TTC549 (cell line): Measurements from ENCODE around the gene BTBD9.
"Not testable (repeated sequence)": the region's sequence is repeated elsewhere in the genome, so short reads cannot be mapped to it uniquely, and the experiment has no call there.

Experiments
- FAIRE-seq: peaks from 2 replicates; lab custom pipeline; 2012; peaks lifted over from hg19 to GRCh38; lab: Jason Lieb, UNC

The BTBD9 gene

GRCh38 chr6:38648629-38649028, 8.9 kb upstream of the BTBD9 start:
- FAIRE-seq: no peak

- no peak for FAIRE-seq
Measured at GRCh38 chr6:38646166-38646878, 6.6 kb upstream of the BTBD9 start.

- no peak for FAIRE-seq
Measured at GRCh38 chr6:38644951-38645350, 5.2 kb upstream of the BTBD9 start.

GRCh38 chr6:38640216-38640909, 634 bp upstream of the BTBD9 start:
- FAIRE-seq: no peak

- no peak for FAIRE-seq
Measured at GRCh38 chr6:38638941-38639497, 710 bp downstream of the BTBD9 start.

- FAIRE-seq: no peak
Measured at GRCh38 chr6:38637756-38638155, 2.0 kb downstream of the BTBD9 start.

- FAIRE-seq: no peak
Measured at GRCh38 chr6:38636027-38636426, 3.7 kb downstream of the BTBD9 start.

GRCh38 chr6:38634518-38634917, 5.2 kb downstream of the BTBD9 start:
- FAIRE-seq: no peak

GRCh38 chr6:38632490-38632889, 7.2 kb downstream of the BTBD9 start:
- FAIRE-seq: no peak

GRCh38 chr6:38631186-38631783, 8.4 kb downstream of the BTBD9 start:
- FAIRE-seq: no peak

GRCh38 chr6:38625217-38625616, 14.5 kb downstream of the BTBD9 start:
- no peak for FAIRE-seq

- FAIRE-seq: not testable (repeated sequence)
Measured at GRCh38 chr6:38619342-38619741, 20.4 kb downstream of the BTBD9 start.

- not testable (repeated sequence) for FAIRE-seq
Measured at GRCh38 chr6:38618301-38618700, 21.4 kb downstream of the BTBD9 start.

GRCh38 chr6:38617856-38618255, 21.9 kb downstream of the BTBD9 start:
- FAIRE-seq: no peak

GRCh38 chr6:38612143-38612965, 27.4 kb downstream of the BTBD9 start:
- FAIRE-seq: no peak

GRCh38 chr6:38610050-38610625, 29.6 kb downstream of the BTBD9 start:
- no peak for FAIRE-seq

- no peak for FAIRE-seq
Measured at GRCh38 chr6:38604700-38605099, 35.0 kb downstream of the BTBD9 start.

- FAIRE-seq: no peak
Measured at GRCh38 chr6:38603966-38604365, 35.8 kb downstream of the BTBD9 start.

- FAIRE-seq: no peak
Measured at GRCh38 chr6:38603496-38603895, 36.2 kb downstream of the BTBD9 start.

- no peak for FAIRE-seq
Measured at GRCh38 chr6:38599966-38600550, 39.7 kb downstream of the BTBD9 start.

GRCh38 chr6:38599261-38599660, 40.5 kb downstream of the BTBD9 start:
- no peak for FAIRE-seq
